Keratinocyte (primary cell): Measurements from ENCODE around the gene MRM3. TPM values are rescaled to one million over a fixed set of nuclear protein-coding genes. Genes with fewer than 3 reads are reported as not detected.

Source experiments
- DNase-seq: peaks from one replicate; pipeline ENCODE4 v3.0.0-alpha.2; 2011; ENCODE audit warnings: low read depth, missing footprints, low spot score
- FAIRE-seq: peaks from 2 replicates; lab custom pipeline; 2011; peaks lifted over from hg19 to GRCh38; lab: Jason Lieb, UNC
- H2AFZ ChIP-seq: 2 replicates; pipeline ENCODE4 v1.6.0; 2012; ENCODE audit warnings: low read length, control low read depth, inconsistent platforms; ENCODE audit not compliant: control insufficient read depth
- H3K27ac ChIP-seq: 2 replicates; pipeline ENCODE4 v1.5.1; 2011; ENCODE audit warnings: low read length; ENCODE audit not compliant: control insufficient read depth, insufficient read depth
- H3K27me3 ChIP-seq: 3 replicates; pipeline ENCODE4 v1.6.0; 2011; ENCODE audit warnings: low read length; ENCODE audit not compliant: control insufficient read depth, insufficient read depth; ENCODE audit errors: extremely low read depth
- H3K36me3 ChIP-seq, 2 experiments: 2 replicates in 1 of 2; 3 replicates in 1 of 2; pipeline ENCODE4 v1.5.1; 2011; ENCODE audit warnings: low read length in 2 of 2, mild to moderate bottlenecking in 1 of 2; ENCODE audit not compliant: control insufficient read depth in 2 of 2, insufficient read depth in 2 of 2; ENCODE audit errors: extremely low read depth in 1 of 2
- H3K4me1 ChIP-seq: 3 replicates; pipeline ENCODE4 v1.5.1; 2011; ENCODE audit warnings: low read length; ENCODE audit not compliant: control insufficient read depth, insufficient read depth; ENCODE audit errors: extremely low read depth
- H3K4me2 ChIP-seq: 3 replicates; pipeline ENCODE4 v1.6.0; 2011; ENCODE audit warnings: low read depth, low read length; ENCODE audit not compliant: control insufficient read depth, insufficient read depth; ENCODE audit errors: extremely low read depth
- H3K4me3 ChIP-seq, 3 experiments: fragments of 200-600 bp in 1 of 3; sonication (generic) in 1 of 3; 2 replicates in 2 of 3; 3 replicates in 1 of 3; pipeline ENCODE4 v1.5.1; 2011 to 2016; ENCODE audit warnings: low read length in 3 of 3, mild to moderate bottlenecking in 3 of 3, control low read depth in 2 of 3, inconsistent platforms in 1 of 3, low read depth in 1 of 3, mixed read lengths in 1 of 3, mixed run types in 1 of 3, moderate library complexity in 1 of 3; ENCODE audit not compliant: control insufficient read depth in 2 of 3, insufficient read depth in 2 of 3; ENCODE audit errors: extremely low read depth in 1 of 3
- H3K79me2 ChIP-seq: 2 replicates; pipeline ENCODE4 v1.6.0; 2012; ENCODE audit warnings: low read length; ENCODE audit not compliant: control insufficient read depth, insufficient read depth
- H3K9ac ChIP-seq: 3 replicates; pipeline ENCODE4 v1.6.0; 2011; ENCODE audit warnings: low read length; ENCODE audit not compliant: control insufficient read depth, insufficient read depth; ENCODE audit errors: extremely low read depth
- H3K9me1 ChIP-seq: 3 replicates; pipeline ENCODE4 v1.6.0; 2011; ENCODE audit warnings: low read length; ENCODE audit not compliant: control insufficient read depth, insufficient read depth; ENCODE audit errors: extremely low read depth
- H3K9me3 ChIP-seq: 2 replicates; pipeline ENCODE4 v1.5.1; 2012; ENCODE audit warnings: low read depth, low read length; ENCODE audit not compliant: control insufficient read depth
- H4K20me1 ChIP-seq: 3 replicates; pipeline ENCODE4 v1.6.0; 2011; ENCODE audit warnings: low read length; ENCODE audit not compliant: control insufficient read depth, insufficient read depth; ENCODE audit errors: extremely low read depth
- CTCF ChIP-seq, 3 experiments: IDR thresholded peaks in 1 of 3; conservative IDR thresholded peaks in 1 of 3; optimal IDR thresholded peaks in 1 of 3; 2 replicates in 2 of 3; 3 replicates in 1 of 3; pipeline versions ENCODE3 to v1.5.1; 2011; ENCODE audit warnings: low read length in 3 of 3, mild to moderate bottlenecking in 3 of 3, moderate library complexity in 2 of 3, control low read depth in 1 of 3, inconsistent platforms in 1 of 3; ENCODE audit not compliant: insufficient read depth in 2 of 3; ENCODE audit errors: extremely low read depth in 1 of 3
- EZH2 ChIP-seq: IDR thresholded peaks from one replicate; pipeline ENCODE4 v1.6.1; 2012; ENCODE audit warnings: inconsistent platforms, mild to moderate bottlenecking, low read length, moderate library complexity
- dilution Hi-C: fragments of 300-500 bp; cut with MboI; formaldehyde crosslinking; loops from one replicate; pipeline ENCODE4 v1.7.0; 2020; ENCODE audit warnings: low sequenced_read_pairs; ENCODE audit not compliant: extremely low pct_ligation_motif_present
- polyA plus RNA-seq, 5 experiments: library from polyadenylated mRNA; depleted of rRNA in 3 of 5; stranded (reverse) in 3 of 5; stranded (forward) in 1 of 5; unstranded in 1 of 5; fragments of >200 nt; gene quantifications; 1 replicate in 1 of 5; 2 replicates in 3 of 5; 3 replicates in 1 of 5; pipeline versions ENCODE4 v1.2.1 to v1.2.3, GENCODE V29; 2011 to 2012; ENCODE audit warnings: missing spikeins in 2 of 5, low read depth in 1 of 5, low replicate concordance in 1 of 5

MRM3 gene
- polyA plus RNA-seq, 1 donor (not counting 4 experiments of a cell fraction or from before 2014, with no cell fraction given) = 15.5 TPM

- Histone ChIP-seq H3K4me1 (no peaks in the 10 kb centered on the region), H3K9ac (no peak overlapping the region), H3K9me1 (no peaks in the 10 kb centered on the region), H3K79me2 (peaks cover 78% of the 10 kb centered on the region), H3K36me3 (peaks cover 41 to 70% of the 10 kb centered on the region in 2 experiments), H3K4me2 (no peak overlapping the region), H3K27ac (no peak overlapping the region), H4K20me1 (peaks cover 16% of the 10 kb centered on the region), H3K9me3 (no peaks in the 10 kb centered on the region), H3K27me3 (no peaks in the 10 kb centered on the region), H2AFZ (no peak overlapping the region), H3K4me3 (no peak overlapping the region)
- no peak for FAIRE-seq
- TF ChIP-seq CTCF (optimal IDR thresholded peaks at IDR 0.05 in 1 of 3, IDR thresholded peaks at IDR 0.05 in 1 of 3, conservative IDR thresholded peaks at IDR 0.05 in 1 of 3; ENCODE audit: extremely low read depth in 1 of 3, insufficient read depth in 2 of 3, low read length in 3 of 3) (no peak), EZH2 (no peak)
- DNase-seq = no peak
- dilution Hi-C loops = no loop called here
Measured at GRCh38 chr17:744937-745336, 37.2 kb upstream of the MRM3 start.

DNA sequence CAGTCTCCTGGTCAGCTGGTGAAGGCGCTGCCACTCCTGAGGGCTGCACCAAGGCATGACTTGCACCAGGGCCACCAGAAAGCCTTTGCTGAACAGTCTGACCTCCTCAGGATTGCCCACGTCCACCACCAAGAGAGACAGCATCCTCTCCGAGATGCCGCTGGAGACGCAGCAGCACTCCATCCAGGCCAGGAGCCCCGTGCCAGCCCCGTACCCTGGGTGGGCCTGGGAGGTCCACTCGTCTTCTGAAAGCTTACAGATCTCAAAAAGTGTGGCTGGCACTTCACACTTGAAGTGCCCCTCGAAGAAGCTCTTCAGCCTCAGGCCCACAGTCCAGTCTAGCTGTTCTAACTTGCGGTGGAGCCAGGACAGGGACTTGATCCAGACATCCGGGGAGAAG lies 36.7 kb upstream of the MRM3 start:
- Histone ChIP-seq H3K79me2 (peaks cover 80% of the 10 kb centered on the region), H2AFZ (no peak overlapping the region), H3K9ac (no peak overlapping the region), H3K4me1 (peaks cover 4% of the 10 kb centered on the region), H3K4me3 (no peak overlapping the region), H3K9me3 (no peaks in the 10 kb centered on the region), H3K27me3 (no peaks in the 10 kb centered on the region), H3K27ac (no peak overlapping the region), H3K4me2 (no peak overlapping the region), H3K36me3 (peaks cover 39 to 65% of the 10 kb centered on the region in 2 experiments), H4K20me1 (peaks cover 16% of the 10 kb centered on the region), H3K9me1 (no peaks in the 10 kb centered on the region)
- dilution Hi-C loops = no loop called here
- DNase-seq = no peak
- TF ChIP-seq EZH2 (no peak), CTCF (optimal IDR thresholded peaks at IDR 0.05 in 1 of 3, IDR thresholded peaks at IDR 0.05 in 1 of 3, conservative IDR thresholded peaks at IDR 0.05 in 1 of 3; ENCODE audit: extremely low read depth in 1 of 3, insufficient read depth in 2 of 3, low read length in 3 of 3) (no peak)
- FAIRE-seq = no peak
